ENCODE measurements around the gene CHD2.
"Not testable (repeated sequence)": the region's sequence is repeated elsewhere in the genome, so short reads cannot be mapped to it uniquely, and the experiment has no call there.

The CHD2 gene

DNA sequence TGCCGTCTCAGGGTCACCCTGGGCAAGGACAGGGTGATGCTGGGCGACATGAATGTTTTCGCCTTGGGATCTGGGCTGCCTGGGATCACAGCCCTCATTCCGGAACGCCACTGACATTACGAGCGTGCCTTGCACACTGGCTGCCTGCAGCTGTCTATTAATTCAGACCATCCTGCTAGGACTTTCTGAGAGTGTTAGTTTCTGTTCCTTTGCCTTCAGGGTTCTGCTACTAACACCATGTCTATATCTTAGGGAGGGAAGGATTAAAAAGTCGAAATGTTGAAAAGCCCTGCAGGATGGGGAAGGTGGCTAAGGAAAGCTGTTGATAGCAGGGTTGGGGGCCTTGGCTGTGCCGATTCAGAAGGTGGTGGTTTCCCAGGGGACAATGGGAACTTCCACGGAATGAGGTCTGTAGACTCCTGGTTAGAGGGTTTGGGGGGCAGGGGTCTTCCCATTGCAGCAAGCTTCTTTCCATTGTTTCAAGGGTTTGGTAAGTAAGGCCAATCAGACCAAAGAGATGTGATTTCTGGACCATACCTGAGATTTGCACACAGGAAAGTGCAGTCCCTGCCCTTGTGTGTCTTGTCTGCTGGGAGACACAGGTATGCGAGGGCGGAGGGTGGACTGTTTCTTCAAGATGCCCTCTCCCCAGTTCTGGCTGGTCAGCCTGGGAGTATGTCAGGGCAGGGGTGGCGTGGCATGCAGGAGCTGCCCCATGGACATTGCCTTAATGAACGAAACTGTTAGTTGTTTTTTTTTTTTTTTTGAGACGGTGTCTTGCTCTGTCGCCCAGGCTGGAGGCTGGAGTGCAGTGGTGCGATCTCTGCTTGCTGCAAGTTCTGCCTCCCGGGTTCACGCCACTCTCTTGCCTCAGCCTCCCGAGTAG lies 137.9 kb downstream of the CHD2 start:
- no peak overlapping the region for H3K27ac ChIP-seq

GRCh38 chr15:93039562-93040287 lies 139.6 kb downstream of the CHD2 start:
- H3K27me3 ChIP-seq (replicated peaks); H3K4me3 ChIP-seq (ENCODE audit: low read depth, low read length); DNase-seq; in situ Hi-C loops (cut with HindIII; ENCODE audit: low pct_ligation_motif_present, low sequenced_read_pairs); H3K27ac ChIP-seq; H3K36me3 ChIP-seq (replicated peaks): not testable (repeated sequence)

More for the DNA sequence above, 137.9 kb downstream of the CHD2 start:
- no peak for DNase-seq
- H3K36me3 ChIP-seq (replicated peaks): no peaks in the 10 kb centered on the region
- H3K27me3 ChIP-seq (replicated peaks): no peaks in the 10 kb centered on the region
- no peak for TF ChIP-seq CTCF (IDR thresholded peaks at IDR 0.05; ENCODE audit: low read depth, low read length, missing control alignments)
- no peak overlapping the region for H3K4me3 ChIP-seq (ENCODE audit: low read depth, low read length)
- in situ Hi-C loops (cut with HindIII; ENCODE audit: low pct_ligation_motif_present, low sequenced_read_pairs): no loop called here

GRCh38 chr15:93040288-93041158 lies 140.4 kb downstream of the CHD2 start:
- H3K4me3 ChIP-seq (ENCODE audit: low read depth, low read length): no peak overlapping the region
- in situ Hi-C loops (cut with HindIII; ENCODE audit: low pct_ligation_motif_present, low sequenced_read_pairs): no loop called here
- H3K36me3 ChIP-seq (replicated peaks): no peaks in the 10 kb centered on the region
- DNase-seq: no peak
- no peak overlapping the region for H3K27ac ChIP-seq
- no peaks in the 10 kb centered on the region for H3K27me3 ChIP-seq (replicated peaks)
- no peak for TF ChIP-seq CTCF (IDR thresholded peaks at IDR 0.05; ENCODE audit: low read depth, low read length, missing control alignments)

GRCh38 chr15:93041159-93041547 lies 141.0 kb downstream of the CHD2 start:
- TF ChIP-seq CTCF (IDR thresholded peaks at IDR 0.05; ENCODE audit: low read depth, low read length, missing control alignments): no peak
- H3K27me3 ChIP-seq (replicated peaks): no peaks in the 10 kb centered on the region
- H3K4me3 ChIP-seq (ENCODE audit: low read depth, low read length): no peak overlapping the region
- H3K27ac ChIP-seq: no peak overlapping the region
- in situ Hi-C loops (cut with HindIII; ENCODE audit: low pct_ligation_motif_present, low sequenced_read_pairs): no loop called here
- no peaks in the 10 kb centered on the region for H3K36me3 ChIP-seq (replicated peaks)
- DNase-seq: no peak

DNA sequence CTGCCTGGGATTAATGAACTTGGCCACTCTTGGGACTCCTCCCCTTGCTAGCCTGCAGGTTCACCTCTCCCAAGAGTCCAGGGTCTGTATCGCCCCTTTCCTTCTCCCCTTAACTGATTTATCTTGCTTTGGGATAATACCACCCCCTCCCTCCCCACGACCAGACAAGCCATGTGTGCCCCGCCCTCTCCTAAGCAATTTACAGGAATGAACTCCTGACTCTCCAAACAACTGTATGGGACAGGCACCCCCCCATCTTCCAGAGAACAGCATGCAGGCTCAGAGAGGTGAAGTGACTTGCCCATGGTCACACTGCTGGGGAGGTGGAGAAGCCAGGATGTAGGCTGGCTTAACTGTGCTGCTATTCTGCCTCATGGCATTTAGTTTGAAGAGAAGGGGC lies 142.1 kb downstream of the CHD2 start:
- no peaks in the 10 kb centered on the region for H3K36me3 ChIP-seq (replicated peaks)
- TF ChIP-seq CTCF (IDR thresholded peaks at IDR 0.05; ENCODE audit: low read depth, low read length, missing control alignments): no peak
- no peak for DNase-seq
- no peak overlapping the region for H3K4me3 ChIP-seq (ENCODE audit: low read depth, low read length)
- H3K27me3 ChIP-seq (replicated peaks): no peaks in the 10 kb centered on the region
- in situ Hi-C loops (cut with HindIII; ENCODE audit: low pct_ligation_motif_present, low sequenced_read_pairs): no loop called here
- no peak overlapping the region for H3K27ac ChIP-seq

Measured in brain microvascular endothelial cell (primary cell).